Thyroid gland (tissue), 4 donors: Measurements from ENCODE around the gene OXSM. TPM values are rescaled to one million over a fixed set of nuclear protein-coding genes. Genes with fewer than 3 reads are reported as not detected.

Source experiments
- DNase-seq, 2 donors: peaks; one replicate each; pipeline ENCODE4 v3.0.0-alpha.2; 2019
- H3K27ac ChIP-seq, 3 donors: fragments of 200-600 bp; sonication (generic); 1 replicate in 2 of 3; 2 replicates in 1 of 3; pipeline ENCODE4 v1.5.1; 2016 to 2019; ENCODE audit warnings: mild to moderate bottlenecking in 1 of 3, moderate library complexity in 1 of 3
- H3K27me3 ChIP-seq: fragments of 200-600 bp; sonication (generic); one replicate; pipeline ENCODE4 v1.5.1; 2019
- H3K36me3 ChIP-seq, 2 donors: fragments of 200-600 bp; sonication (generic); one replicate each; pipeline ENCODE4 v1.5.1; 2016 to 2019
- H3K4me1 ChIP-seq, 2 donors: fragments of 200-600 bp; sonication (generic); one replicate each; pipeline ENCODE4 v1.5.1; 2017 to 2019
- H3K4me3 ChIP-seq, 3 donors: fragments of 200-600 bp; sonication (generic); replicated peaks in 1 of 3; 1 replicate in 2 of 3; 2 replicates in 1 of 3; pipeline ENCODE4 v1.5.1; 2016; ENCODE audit warnings: mild to moderate bottlenecking in 1 of 3
- H3K9me3 ChIP-seq: fragments of 200-600 bp; sonication (generic); one replicate; pipeline ENCODE4 v1.5.1; 2017
- POLR2A ChIP-seq, 2 donors: fragments of 450-650 bp; IDR thresholded peaks; one replicate each; pipeline ENCODE4 v1.6.1; 2017; ENCODE audit warnings: antibody characterized with exemption in 2 of 2, mild to moderate bottlenecking in 2 of 2, moderate library complexity in 1 of 2
- WGBS, 2 donors: methylation state at CpG; one replicate each; pipeline ENCODE4 v1.1.5; 2017; 5-methylcytosine and 5-hydroxymethylcytosine counted together
- intact Hi-C: fragments of 100-400 bp; cut with DNase I; formaldehyde crosslinking; loops from one replicate; pipeline ENCODE4 v1.15.1; 2023
- total RNA-seq, 4 donors: library from RNA; depleted of rRNA; stranded (reverse); fragments of >200 nt; gene quantifications; one replicate each; pipeline ENCODE4 v1.2.3, GENCODE V29; 2016
- TF ChIP-seq, protein P1 (sequence below), 6 experiments: fragments of 200-600 bp in 3 of 6; fragments of 450-650 bp in 3 of 6; sonication (generic) in 3 of 6; IDR thresholded peaks; one replicate each; pipeline ENCODE4 v1.5.1; 2016 to 2019; ENCODE audit warnings: antibody characterized with exemption in 6 of 6, mild to moderate bottlenecking in 2 of 6, inconsistent platforms in 1 of 6, moderate library complexity in 1 of 6

Gene OXSM
- total RNA-seq, 4 donors from 2014 or later: 13.4 to 40.7 (median 14.5) TPM

DNA sequence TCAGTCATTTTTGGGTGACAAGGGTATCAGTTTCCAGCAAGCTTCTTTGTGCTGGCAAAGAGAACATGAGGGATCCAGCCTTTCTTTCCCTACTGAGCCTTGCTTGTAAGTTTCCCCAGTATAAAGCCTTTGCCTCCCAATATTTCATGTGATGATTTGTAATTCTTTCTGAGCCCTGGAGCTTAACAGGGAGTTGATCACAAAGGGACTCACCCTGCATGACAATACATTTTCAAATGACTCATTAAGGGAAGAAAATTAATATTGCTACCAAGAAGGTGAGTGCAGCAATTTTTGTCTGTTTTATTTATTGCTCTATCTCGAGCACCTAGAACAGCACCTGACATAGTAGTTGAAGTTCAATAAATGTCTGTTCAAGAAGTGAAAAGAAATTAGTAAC, 27.7 kb downstream of the OXSM start:
- WGBS, 2 donors: 86 to 89% methylated on average over 1 of the region's 1 CpG
- intact Hi-C loops: no loop called here

DNA sequence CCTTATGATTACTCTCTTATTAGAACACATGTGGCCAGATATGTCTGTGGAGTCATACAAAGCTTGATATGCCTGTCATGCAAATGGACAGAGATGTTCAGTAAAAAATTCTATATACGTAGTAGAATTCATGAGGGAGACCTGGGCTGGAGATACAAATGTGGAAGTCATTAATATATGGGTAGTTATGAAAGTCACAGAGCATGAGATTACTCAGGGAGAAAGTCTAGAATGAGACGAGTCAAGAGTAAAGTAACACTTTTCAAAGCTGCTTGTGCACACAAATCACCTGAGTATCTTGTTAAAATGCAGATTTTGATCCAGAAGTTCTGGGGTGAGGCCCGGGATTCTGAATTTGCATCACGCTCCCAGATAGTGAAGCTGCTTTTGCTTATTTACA, 28.4 kb downstream of the OXSM start:
- Histone ChIP-seq H3K27ac (no peak overlapping the region), H3K4me3 (no peak overlapping the region), H3K9me3 (no peaks in the 10 kb centered on the region), H3K27me3 (no peaks in the 10 kb centered on the region), H3K4me1 (peaks cover 6 to 9% of the 10 kb centered on the region in 2 donors), H3K36me3 (no peaks in the 10 kb centered on the region)
- TF ChIP-seq, protein P1, sequence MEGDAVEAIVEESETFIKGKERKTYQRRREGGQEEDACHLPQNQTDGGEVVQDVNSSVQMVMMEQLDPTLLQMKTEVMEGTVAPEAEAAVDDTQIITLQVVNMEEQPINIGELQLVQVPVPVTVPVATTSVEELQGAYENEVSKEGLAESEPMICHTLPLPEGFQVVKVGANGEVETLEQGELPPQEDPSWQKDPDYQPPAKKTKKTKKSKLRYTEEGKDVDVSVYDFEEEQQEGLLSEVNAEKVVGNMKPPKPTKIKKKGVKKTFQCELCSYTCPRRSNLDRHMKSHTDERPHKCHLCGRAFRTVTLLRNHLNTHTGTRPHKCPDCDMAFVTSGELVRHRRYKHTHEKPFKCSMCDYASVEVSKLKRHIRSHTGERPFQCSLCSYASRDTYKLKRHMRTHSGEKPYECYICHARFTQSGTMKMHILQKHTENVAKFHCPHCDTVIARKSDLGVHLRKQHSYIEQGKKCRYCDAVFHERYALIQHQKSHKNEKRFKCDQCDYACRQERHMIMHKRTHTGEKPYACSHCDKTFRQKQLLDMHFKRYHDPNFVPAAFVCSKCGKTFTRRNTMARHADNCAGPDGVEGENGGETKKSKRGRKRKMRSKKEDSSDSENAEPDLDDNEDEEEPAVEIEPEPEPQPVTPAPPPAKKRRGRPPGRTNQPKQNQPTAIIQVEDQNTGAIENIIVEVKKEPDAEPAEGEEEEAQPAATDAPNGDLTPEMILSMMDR (IDR thresholded peaks at IDR 0.05): no peak
- TF ChIP-seq POLR2A (IDR thresholded peaks at IDR 0.05): no peak
- intact Hi-C loops: no loop called here
- no peak for DNase-seq
- WGBS, 2 donors: 78 to 81% methylated on average over 4 of the region's 4 CpGs

More for the DNA sequence above, 27.7 kb downstream of the OXSM start:
- H3K27me3 ChIP-seq: no peaks in the 10 kb centered on the region
- H3K9me3 ChIP-seq: no peaks in the 10 kb centered on the region
- TF ChIP-seq, protein P1 (IDR thresholded peaks at IDR 0.05): no peak
- TF ChIP-seq POLR2A (IDR thresholded peaks at IDR 0.05): no peak
- no peak overlapping the region for H3K4me3 ChIP-seq
- H3K36me3 ChIP-seq: no peaks in the 10 kb centered on the region
- H3K4me1 ChIP-seq: peaks cover 6 to 9% of the 10 kb centered on the region in 2 donors
- DNase-seq: no peak
- no peak overlapping the region for H3K27ac ChIP-seq

DNA sequence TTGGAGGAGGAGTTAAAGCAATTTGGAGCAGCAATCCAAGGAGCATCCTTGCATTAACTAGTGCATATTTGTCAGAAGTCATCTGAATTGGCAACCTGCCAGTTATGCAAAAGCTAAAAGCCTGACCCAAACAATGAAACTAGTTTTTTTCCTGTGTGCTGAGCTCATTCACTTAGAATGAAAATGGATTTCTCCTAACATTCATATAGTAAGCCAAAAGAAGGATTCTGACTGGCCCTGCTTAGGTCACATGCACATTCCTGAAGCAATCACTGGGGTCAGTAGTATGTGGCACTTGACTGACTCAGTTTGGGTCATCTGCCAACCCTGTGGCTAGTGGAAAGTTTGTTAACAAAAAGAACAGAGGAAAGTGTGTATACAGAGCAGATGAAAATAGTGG, 30.5 kb downstream of the OXSM start:
- H3K4me1 ChIP-seq: peaks cover 6 to 9% of the 10 kb centered on the region in 2 donors
- H3K4me3 ChIP-seq: no peak overlapping the region
- H3K9me3 ChIP-seq: no peaks in the 10 kb centered on the region
- no peaks in the 10 kb centered on the region for H3K27me3 ChIP-seq
- H3K27ac ChIP-seq: peak overlapping the region in 2 of 3 donors; percentile 18 to 40
- intact Hi-C loops: no loop called here
- no peaks in the 10 kb centered on the region for H3K36me3 ChIP-seq
- peak; percentile 65 to 77 for DNase-seq
- TF ChIP-seq, protein P1 (IDR thresholded peaks at IDR 0.05): no peak
- TF ChIP-seq POLR2A (IDR thresholded peaks at IDR 0.05): no peak

DNA sequence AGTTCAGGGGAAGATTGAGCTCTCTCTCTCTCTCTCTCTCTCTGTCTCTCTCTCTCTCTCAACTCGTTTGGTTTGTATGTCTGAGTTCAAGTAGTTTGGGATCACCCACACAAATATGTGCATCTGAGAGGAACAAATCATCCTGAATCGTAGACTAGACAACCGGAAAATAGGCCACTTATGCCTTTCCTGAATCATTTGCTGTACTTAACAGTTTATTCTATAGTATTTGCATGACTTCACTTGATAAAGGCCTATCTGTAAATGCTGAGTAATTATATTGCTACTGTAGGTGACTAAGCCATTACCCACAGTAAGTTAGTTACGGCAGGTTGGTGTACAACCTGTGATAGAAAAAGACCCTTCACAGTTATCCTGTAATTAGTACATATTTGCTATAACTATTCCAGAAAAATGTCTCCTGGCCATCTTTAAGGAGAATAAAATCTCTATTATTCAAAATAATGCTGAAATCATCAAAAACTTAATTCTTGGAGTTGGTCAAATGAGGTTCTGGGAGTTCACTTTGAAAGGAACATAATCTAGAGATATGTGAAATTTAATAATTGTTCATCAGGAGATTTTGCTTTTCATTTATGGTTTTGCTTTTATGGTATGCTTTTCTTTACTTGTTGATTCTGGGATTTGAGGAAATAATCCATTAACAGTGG, 31.1 kb downstream of the OXSM start:
- TF ChIP-seq POLR2A (IDR thresholded peaks at IDR 0.05): no peak
- TF ChIP-seq, protein P1 (IDR thresholded peaks at IDR 0.05): no peak
- Histone ChIP-seq H3K27me3 (no peaks in the 10 kb centered on the region), H3K9me3 (no peaks in the 10 kb centered on the region), H3K4me3 (no peak overlapping the region), H3K36me3 (no peaks in the 10 kb centered on the region), H3K27ac (peak overlapping the region in 1 of 3 donors; percentile 40), H3K4me1 (peaks cover 6 to 9% of the 10 kb centered on the region in 2 donors)
- no peak for DNase-seq
- intact Hi-C loops: no loop called here
- WGBS, 2 donors: 46 to 51% methylated on average over 4 of the region's 4 CpGs

DNA sequence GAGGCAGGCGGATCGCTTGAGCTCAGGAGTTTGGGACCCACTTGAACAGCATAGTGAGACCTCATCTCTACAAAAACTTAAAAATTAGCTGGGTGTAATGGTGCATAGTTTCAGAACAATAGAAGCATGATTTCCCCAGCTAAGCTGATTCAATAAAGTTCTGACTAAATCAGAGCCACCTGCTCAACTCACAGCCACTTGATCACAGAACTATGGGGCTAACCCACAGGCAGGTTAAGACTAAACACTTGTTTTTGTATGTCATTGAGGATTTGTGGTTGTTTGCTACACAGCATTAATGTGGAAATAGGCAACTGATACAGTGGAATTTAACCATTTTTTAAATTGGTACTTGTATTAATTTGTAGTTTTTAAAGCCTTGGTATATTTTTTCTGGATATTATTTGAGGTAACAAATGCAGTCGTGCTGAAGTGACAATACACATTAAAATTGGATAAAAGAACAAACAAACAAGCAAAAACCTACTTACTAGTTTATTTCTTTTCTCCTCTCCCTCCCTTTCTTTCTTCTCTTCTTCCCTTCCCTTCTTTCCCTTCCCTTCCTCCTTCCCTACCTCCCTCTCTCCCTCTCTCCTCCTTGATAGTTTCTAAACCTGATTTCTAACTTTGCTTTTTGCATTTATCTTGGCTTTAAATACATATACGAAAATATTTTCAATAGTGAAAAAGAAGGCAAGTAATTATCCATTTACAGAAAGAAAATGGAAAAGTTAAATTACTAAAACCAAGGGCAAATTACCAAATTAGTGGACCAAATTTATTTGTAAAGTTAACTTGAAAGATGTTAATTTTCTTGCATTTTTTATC, 32.1 kb downstream of the OXSM start:
- intact Hi-C loops: no loop called here
- no peaks in the 10 kb centered on the region for H3K9me3 ChIP-seq
- no peaks in the 10 kb centered on the region for H3K27me3 ChIP-seq
- DNase-seq: no peak
- H3K27ac ChIP-seq: no peak overlapping the region
- 71 to 93% methylated on average over 4 of the region's 4 CpGs for WGBS, 2 donors
- no peak for TF ChIP-seq POLR2A (IDR thresholded peaks at IDR 0.05)
- TF ChIP-seq, protein P1 (IDR thresholded peaks at IDR 0.05): no peak
- H3K4me1 ChIP-seq: peaks cover 6 to 9% of the 10 kb centered on the region in 2 donors
- H3K4me3 ChIP-seq: no peak overlapping the region
- H3K36me3 ChIP-seq: no peaks in the 10 kb centered on the region
